ENCODE data around the gene TUBG2. TPM values are rescaled to one million over a fixed set of nuclear protein-coding genes. Genes with fewer than 3 reads are reported as not detected.

TUBG2 gene
- total RNA-seq, 2 experiments from 2014 or later, result 9.0 to 9.2 TPM

- peaks cover 37% of the 10 kb centered on the region for H3K27me3 Mint-ChIP-seq
- H3K9me3 Mint-ChIP-seq (ENCODE audit: low read depth), result no peaks in the 10 kb centered on the region
- no peak overlapping the region for H3K4me3 Mint-ChIP-seq
- peaks cover 22% of the 10 kb centered on the region for H3K4me1 Mint-ChIP-seq
- CTCF ChIA-PET, result interaction anchor here (1.3 kb wide), 1 partner anchor 13 kb away, joined by 4 read pairs; no protein-coding TSS in a partner anchor
- H3K27ac Mint-ChIP-seq, result no peak overlapping the region
- POLR2A ChIA-PET, result no interaction called here
- DNase-seq, result no peak
- no peak for ATAC-seq
- peaks cover 4% of the 10 kb centered on the region for H3K36me3 Mint-ChIP-seq (ENCODE audit: low read depth)
- intact Hi-C loops (cut with DNase I, micrococcal nuclease), result no loop called here
Observed at GRCh38 chr17:42685831-42686230, 26.7 kb downstream of the TUBG2 start.

DNA sequence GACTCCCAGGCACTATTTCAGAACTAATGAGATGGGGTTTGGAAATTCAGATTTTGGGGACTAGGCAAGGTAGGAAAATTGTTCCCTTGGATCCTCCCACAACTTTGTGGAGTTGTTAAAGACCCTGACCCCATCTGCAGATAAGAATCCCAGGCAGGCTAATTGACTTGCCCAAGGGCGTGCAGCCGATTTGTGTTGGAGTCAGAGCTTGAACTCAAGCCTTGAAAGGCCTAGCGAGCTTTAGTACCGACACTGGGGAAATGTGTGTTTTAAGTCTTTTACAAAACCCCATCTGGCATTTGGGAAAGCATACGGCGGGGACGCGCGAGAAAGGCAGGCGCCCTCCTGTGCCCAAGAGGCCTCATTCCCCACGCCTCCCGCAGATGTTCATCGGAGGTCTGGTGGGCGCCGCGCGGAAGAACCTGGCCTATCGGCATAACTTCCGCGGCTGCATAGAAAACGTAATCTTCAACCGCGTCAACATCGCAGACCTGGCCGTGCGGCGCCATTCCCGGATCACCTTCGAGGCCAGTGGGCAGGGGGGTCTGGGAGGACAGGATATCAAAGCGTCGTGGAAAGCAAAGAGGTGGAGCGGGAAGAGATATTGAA lies 27.5 kb downstream of the TUBG2 start:
- peaks cover 32% of the 10 kb centered on the region for H3K27me3 Mint-ChIP-seq
- ChIA-PET POLR2A (interaction anchor here (0.6 kb wide), 1 partner anchor 498 kb away, joined by 5 read pairs; no protein-coding TSS in a partner anchor), CTCF (interaction anchor here (0.7 kb wide), 1 partner anchor 38 kb away, joined by 3 read pairs; no protein-coding TSS in a partner anchor)
- intact Hi-C loops (cut with DNase I, micrococcal nuclease), result no loop called here
- peaks cover 17% of the 10 kb centered on the region for H3K4me1 Mint-ChIP-seq
- ATAC-seq (no peak), DNase-seq (no peak)
- H3K27ac Mint-ChIP-seq, result no peak overlapping the region
- H3K36me3 Mint-ChIP-seq (ENCODE audit: low read depth), result peaks cover 2% of the 10 kb centered on the region
- H3K9me3 Mint-ChIP-seq (ENCODE audit: low read depth), result no peaks in the 10 kb centered on the region
- no peak overlapping the region for H3K4me3 Mint-ChIP-seq

- Mint-ChIP-seq H3K9me3 (ENCODE audit: low read depth) (no peaks in the 10 kb centered on the region), H3K36me3 (ENCODE audit: low read depth) (peaks cover 2% of the 10 kb centered on the region), H3K27ac (no peak overlapping the region), H3K27me3 (peaks cover 22% of the 10 kb centered on the region), H3K4me1 (peaks cover 7% of the 10 kb centered on the region), H3K4me3 (no peak overlapping the region)
- intact Hi-C loops (cut with DNase I, micrococcal nuclease), result no loop called here
- ChIA-PET POLR2A (no interaction called here), CTCF (no interaction called here)
- ATAC-seq, result no peak
- DNase-seq, result no peak
Observed at GRCh38 chr17:42687707-42688320, 28.7 kb downstream of the TUBG2 start.

- CTCF ChIA-PET, result no interaction called here
- intact Hi-C loops (cut with DNase I, micrococcal nuclease), result no loop called here
- H3K27me3 Mint-ChIP-seq, result no peaks in the 10 kb centered on the region
Observed at GRCh38 chr17:42690596-42690995, 31.5 kb downstream of the TUBG2 start.

GRCh38 chr17:42691021-42691545 lies 32.0 kb downstream of the TUBG2 start:
- DNase-seq (no peak), ATAC-seq (no peak)
- POLR2A ChIA-PET, result no interaction called here
- Mint-ChIP-seq H3K9me3 (ENCODE audit: low read depth) (no peaks in the 10 kb centered on the region), H3K36me3 (ENCODE audit: low read depth) (no peaks in the 10 kb centered on the region), H3K27ac (no peak overlapping the region), H3K4me1 (no peaks in the 10 kb centered on the region), H3K4me3 (no peak overlapping the region), H3K27me3 (no peaks in the 10 kb centered on the region)
- intact Hi-C loops (cut with DNase I, micrococcal nuclease), result no loop called here
- CTCF ChIA-PET, result no interaction called here

More at GRCh38 chr17:42690596-42690995, 31.5 kb downstream of the TUBG2 start:
- Mint-ChIP-seq H3K9me3 (ENCODE audit: low read depth) (no peaks in the 10 kb centered on the region), H3K4me3 (no peak overlapping the region), H3K27ac (no peak overlapping the region), H3K36me3 (ENCODE audit: low read depth) (no peaks in the 10 kb centered on the region), H3K4me1 (no peaks in the 10 kb centered on the region)
- DNase-seq, result no peak
- no peak for ATAC-seq
- POLR2A ChIA-PET, result no interaction called here

GRCh38 chr17:42692489-42692888 lies 33.4 kb downstream of the TUBG2 start:
- intact Hi-C loops (cut with DNase I, micrococcal nuclease), result no loop called here
- no peaks in the 10 kb centered on the region for H3K36me3 Mint-ChIP-seq (ENCODE audit: low read depth)
- H3K27me3 Mint-ChIP-seq, result no peaks in the 10 kb centered on the region
- no peaks in the 10 kb centered on the region for H3K9me3 Mint-ChIP-seq (ENCODE audit: low read depth)
- ATAC-seq (no peak), DNase-seq (no peak)
- no peak overlapping the region for H3K4me3 Mint-ChIP-seq
- H3K4me1 Mint-ChIP-seq, result no peaks in the 10 kb centered on the region
- H3K27ac Mint-ChIP-seq, result no peak overlapping the region
- CTCF ChIA-PET, result interaction anchor here (1.8 kb wide), 1 partner anchor 9 kb away, joined by 5 read pairs; no protein-coding TSS in a partner anchor
- POLR2A ChIA-PET, result no interaction called here

GRCh38 chr17:42694524-42694923 lies 35.4 kb downstream of the TUBG2 start:
- ChIA-PET CTCF (interaction anchor here (1.8 kb wide), 1 partner anchor 11 kb away, joined by 5 read pairs; no protein-coding TSS in a partner anchor), POLR2A (no interaction called here)
- Mint-ChIP-seq H3K27me3 (no peaks in the 10 kb centered on the region), H3K27ac (no peak overlapping the region), H3K4me3 (no peak overlapping the region), H3K36me3 (ENCODE audit: low read depth) (no peaks in the 10 kb centered on the region), H3K4me1 (no peaks in the 10 kb centered on the region), H3K9me3 (ENCODE audit: low read depth) (no peaks in the 10 kb centered on the region)
- DNase-seq, result no peak
- intact Hi-C loops (cut with DNase I, micrococcal nuclease), result no loop called here
- ATAC-seq, result no peak

GRCh38 chr17:42695500-42695899 lies 36.4 kb downstream of the TUBG2 start:
- Mint-ChIP-seq H3K4me1 (no peaks in the 10 kb centered on the region), H3K4me3 (no peak overlapping the region), H3K27me3 (no peaks in the 10 kb centered on the region), H3K9me3 (ENCODE audit: low read depth) (no peaks in the 10 kb centered on the region), H3K27ac (no peak overlapping the region), H3K36me3 (ENCODE audit: low read depth) (peaks cover under 1% of the 10 kb centered on the region)
- DNase-seq (no peak), ATAC-seq (no peak)
- POLR2A ChIA-PET, result interaction anchor here (0.6 kb wide), 1 partner anchor 73 kb away, joined by 7 read pairs; no protein-coding TSS in a partner anchor
- intact Hi-C loops (cut with DNase I, micrococcal nuclease), result no loop called here
- CTCF ChIA-PET, result interaction anchor here (1.0 to 1.2 kb wide), 2 partner anchors 15 to 17 kb away, joined by 3 read pairs; no protein-coding TSS in a partner anchor

DNA sequence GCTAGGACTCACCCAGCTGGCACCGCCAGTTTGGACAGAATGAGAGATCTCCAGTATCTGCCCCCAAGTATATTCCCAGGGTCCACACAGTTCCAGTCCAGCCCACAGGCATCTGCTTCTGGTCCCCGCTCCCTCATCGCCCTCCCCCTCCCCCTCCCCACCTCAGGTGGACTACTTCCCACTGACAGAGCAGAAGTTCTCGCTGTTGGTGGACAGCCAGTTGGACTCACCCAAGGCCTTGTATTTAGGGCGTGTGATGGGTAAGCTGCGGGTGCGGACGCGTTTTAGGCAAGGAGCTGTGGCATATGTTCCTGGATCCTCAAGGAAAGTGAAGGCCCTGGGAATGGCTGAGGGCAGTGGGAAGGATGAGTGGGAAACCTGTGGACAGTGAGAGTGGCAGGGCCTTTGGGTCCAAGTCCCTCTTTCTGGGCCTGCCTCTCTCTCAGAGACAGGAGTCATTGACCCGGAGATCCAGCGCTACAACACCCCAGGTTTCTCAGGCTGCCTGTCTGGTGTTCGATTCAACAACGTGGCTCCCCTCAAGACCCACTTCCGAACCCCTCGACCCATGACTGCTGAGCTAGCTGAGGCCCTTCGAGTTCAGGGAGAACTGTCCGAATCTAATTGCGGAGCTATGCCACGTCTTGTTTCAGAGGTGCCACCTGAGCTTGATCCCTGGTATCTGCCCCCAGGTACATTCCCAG lies 38.2 kb downstream of the TUBG2 start:
- Mint-ChIP-seq H3K9me3 (ENCODE audit: low read depth) (no peaks in the 10 kb centered on the region), H3K27ac (no peak overlapping the region), H3K4me3 (no peak overlapping the region), H3K4me1 (no peaks in the 10 kb centered on the region), H3K27me3 (no peaks in the 10 kb centered on the region), H3K36me3 (ENCODE audit: low read depth) (peaks cover 7% of the 10 kb centered on the region)
- ATAC-seq (no peak), DNase-seq (no peak)
- intact Hi-C loops (cut with DNase I, micrococcal nuclease), result no loop called here
- POLR2A ChIA-PET, result no interaction called here
- CTCF ChIA-PET, result interaction anchor here (0.7 kb wide), 1 partner anchor 13 kb away, joined by 3 read pairs; no protein-coding TSS in a partner anchor

GRCh38 chr17:42698736-42699414 lies 39.8 kb downstream of the TUBG2 start:
- DNase-seq (no peak), ATAC-seq (no peak)

DNA sequence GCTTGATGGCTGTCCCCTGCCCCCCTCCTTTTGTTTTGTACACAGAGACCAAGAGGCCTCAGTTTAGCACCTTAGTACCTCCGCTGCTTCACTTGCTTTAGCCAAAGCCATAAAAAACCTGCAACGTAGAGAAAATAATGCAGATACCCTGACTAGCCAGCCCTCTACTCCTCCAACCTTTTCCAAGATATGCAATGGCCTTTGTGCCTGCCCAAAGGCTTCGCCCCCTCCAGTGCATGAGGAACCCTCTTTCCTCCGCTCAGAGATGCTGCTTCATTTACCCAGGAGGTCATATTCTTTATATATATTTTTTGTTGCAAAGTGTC lies 40.3 kb downstream of the TUBG2 start:
- ATAC-seq (no peak), DNase-seq (no peak)
- H3K4me3 Mint-ChIP-seq, result no peak overlapping the region
- no peaks in the 10 kb centered on the region for H3K9me3 Mint-ChIP-seq (ENCODE audit: low read depth)
- ChIA-PET POLR2A (no interaction called here), CTCF (interaction anchor here (0.7 to 1.1 kb wide), 2 partner anchors 18 to 27 kb away, joined by 3 to 4 read pairs; no protein-coding TSS in a partner anchor)
- intact Hi-C loops (cut with DNase I, micrococcal nuclease), result no loop called here
- no peaks in the 10 kb centered on the region for H3K27me3 Mint-ChIP-seq
- peaks cover 23% of the 10 kb centered on the region for H3K36me3 Mint-ChIP-seq (ENCODE audit: low read depth)
- peaks cover 1% of the 10 kb centered on the region for H3K4me1 Mint-ChIP-seq
- no peak overlapping the region for H3K27ac Mint-ChIP-seq

More at GRCh38 chr17:42698736-42699414, 39.8 kb downstream of the TUBG2 start:
- Mint-ChIP-seq H3K36me3 (ENCODE audit: low read depth) (peaks cover 19% of the 10 kb centered on the region), H3K9me3 (ENCODE audit: low read depth) (no peaks in the 10 kb centered on the region), H3K27me3 (no peaks in the 10 kb centered on the region), H3K27ac (no peak overlapping the region), H3K4me1 (no peaks in the 10 kb centered on the region), H3K4me3 (no peak overlapping the region)
- POLR2A ChIA-PET, result interaction anchor here (0.9 kb wide), 1 partner anchor 19 kb away, joined by 3 read pairs; no protein-coding TSS in a partner anchor
- CTCF ChIA-PET, result interaction anchor here (0.7 to 1.1 kb wide), 3 partner anchors 13 to 30 kb away, joined by 4 read pairs; no protein-coding TSS in a partner anchor
- intact Hi-C loops (cut with DNase I, micrococcal nuclease), result no loop called here

Measured in activated CD4-positive, alpha-beta T cell treated with anti-CD3 and anti-CD28 coated beads for 36 hours (primary cell).